HG02970 (cell line): ENCODE results near the gene NUP214.
"Not testable (repeated sequence)": the region's sequence is repeated elsewhere in the genome, so short reads cannot be mapped to it uniquely, and the experiment has no call there.

ENCODE experiments used
- ATAC-seq: cut with Tn5 transposase; IDR thresholded peaks from one replicate; pipeline ENCODE4 v1.9.1; 2021; ENCODE audit warnings: mild to moderate bottlenecking, moderate library complexity, moderate number of reproducible peaks; ENCODE audit not compliant: unreplicated experiment, low FRiP score

Gene NUP214

GRCh38 chr9:131227112-131227958 lies 101.9 kb downstream of the NUP214 start:
- no peak for ATAC-seq

- no peak for ATAC-seq
These were observed 102.6 kb downstream of the NUP214 start for GRCh38 chr9:131227959-131228460.

DNA sequence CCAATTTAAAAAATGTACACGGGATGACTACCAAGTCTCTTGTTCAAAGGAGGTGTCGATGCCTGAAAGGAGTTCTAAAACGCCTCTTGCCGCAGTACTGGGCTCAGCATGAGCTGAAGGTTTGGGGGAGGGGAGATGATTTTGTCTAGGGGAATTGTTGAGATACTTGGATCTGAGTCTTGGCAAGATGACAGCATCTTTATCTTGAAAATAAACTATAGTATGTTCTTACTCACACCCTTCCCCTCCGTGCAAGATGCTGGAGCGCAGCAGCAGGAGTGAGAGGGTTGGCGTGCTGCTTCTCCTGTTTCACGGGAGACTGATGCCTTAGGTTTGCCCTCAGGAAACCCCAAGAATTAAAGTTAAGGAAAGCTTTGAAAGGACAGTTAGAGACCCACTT lies 103.6 kb downstream of the NUP214 start:
- ATAC-seq, result no peak

DNA sequence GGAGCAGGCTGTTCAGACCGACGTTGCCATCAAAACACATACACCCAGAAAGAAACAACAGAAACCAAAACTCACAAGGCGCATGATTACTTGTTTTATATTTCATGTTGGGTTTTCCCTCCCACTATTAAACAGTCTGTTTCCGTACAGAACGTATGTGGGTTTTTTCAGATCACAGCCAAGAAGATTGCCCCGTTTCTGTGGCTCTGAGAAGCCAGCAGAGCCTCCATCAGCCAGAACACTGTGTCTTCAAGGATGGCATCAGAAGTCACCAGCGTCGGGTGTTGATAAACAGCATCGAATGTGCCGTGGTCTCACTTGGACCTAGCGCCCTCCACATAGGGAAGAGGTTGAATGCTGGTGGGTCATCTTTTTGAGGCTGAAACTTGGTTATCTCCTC lies 108.2 kb downstream of the NUP214 start:
- no peak for ATAC-seq

- no peak for ATAC-seq
These were observed 108.6 kb downstream of the NUP214 start for GRCh38 chr9:131233995-131234394.

GRCh38 chr9:131234799-131235479 lies 109.6 kb downstream of the NUP214 start:
- ATAC-seq, result no peak

- ATAC-seq, result no peak
These were observed 110.1 kb downstream of the NUP214 start for GRCh38 chr9:131235480-131235851.

DNA sequence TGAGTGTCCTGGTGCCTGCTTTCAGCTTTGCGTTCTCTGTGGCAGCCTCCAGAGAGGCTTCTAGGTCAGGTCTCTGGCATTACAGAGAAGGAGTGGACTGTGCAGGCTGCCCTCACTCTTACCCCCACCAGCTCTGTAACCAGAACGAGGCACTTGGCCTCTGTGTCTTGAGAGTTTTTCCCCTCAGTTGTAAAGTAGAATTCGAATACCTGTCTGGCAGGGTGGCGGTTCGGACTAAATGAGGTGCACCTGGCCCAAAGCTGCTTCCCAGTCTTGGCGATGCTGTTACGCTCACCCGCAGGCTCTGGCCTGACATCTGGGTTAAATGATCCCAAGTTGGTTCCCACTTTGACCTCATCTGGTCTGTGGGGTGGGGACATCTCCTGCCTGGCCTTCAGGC lies 110.8 kb downstream of the NUP214 start:
- no peak for ATAC-seq

DNA sequence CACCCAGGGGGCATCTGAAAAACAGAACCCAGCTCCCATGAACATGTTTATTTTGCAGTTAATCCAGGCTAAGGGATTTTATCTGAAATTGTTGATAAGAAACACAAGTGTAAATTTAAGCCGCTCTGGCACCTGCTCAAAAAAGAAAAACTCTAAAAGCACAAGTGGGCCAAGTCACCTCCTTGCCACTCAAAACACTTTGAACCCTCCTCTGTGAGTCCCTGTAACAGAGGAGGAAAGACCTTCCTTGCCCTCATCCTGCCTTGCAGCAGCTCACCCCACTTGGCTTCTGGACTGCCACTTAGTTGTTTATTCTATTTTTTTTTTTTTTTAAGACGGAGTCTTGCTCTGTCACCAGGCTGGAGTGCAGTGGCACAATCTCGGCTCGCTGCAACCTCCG lies 111.4 kb downstream of the NUP214 start:
- ATAC-seq, result no peak

GRCh38 chr9:131237291-131237690 lies 111.9 kb downstream of the NUP214 start:
- ATAC-seq, result no peak

GRCh38 chr9:131237931-131238401 lies 112.6 kb downstream of the NUP214 start:
- ATAC-seq, result peak; percentile 60

DNA sequence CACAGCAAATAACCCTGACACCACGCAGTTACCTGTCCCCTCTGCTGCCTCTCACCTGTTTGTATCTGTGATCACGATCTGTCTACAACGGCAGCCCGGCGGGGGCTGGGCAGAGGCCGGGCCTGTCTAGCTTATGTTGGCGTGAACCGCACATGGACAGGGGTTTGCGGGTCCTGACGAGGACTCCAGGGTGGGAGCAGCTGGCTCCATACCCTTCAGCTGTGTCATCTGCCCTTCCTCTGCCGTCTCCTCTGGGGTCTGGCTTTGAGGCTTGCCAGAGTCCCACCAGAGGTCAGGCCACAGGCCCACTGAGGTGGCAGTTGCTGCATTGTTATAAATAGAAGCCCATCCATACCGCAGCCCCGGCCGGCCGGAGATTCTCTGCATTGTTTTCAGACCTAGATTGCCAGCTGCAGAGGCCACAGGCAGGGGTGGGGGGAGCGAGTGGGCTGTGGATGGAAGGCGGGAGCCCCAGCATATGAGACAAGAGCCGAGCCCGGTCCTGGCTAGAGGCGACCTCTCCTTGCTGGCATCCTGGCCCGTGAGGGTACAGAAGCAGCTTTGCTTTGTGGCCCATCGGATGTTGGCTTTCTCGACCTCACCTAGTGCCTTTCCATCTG lies 113.1 kb downstream of the NUP214 start:
- peak; percentile 13 for ATAC-seq

- no peak for ATAC-seq
These were observed 114.0 kb downstream of the NUP214 start for GRCh38 chr9:131239161-131239975.

GRCh38 chr9:131240047-131240921 lies 114.9 kb downstream of the NUP214 start:
- ATAC-seq, result no peak

- not testable (repeated sequence) for ATAC-seq
These were observed 118.9 kb downstream of the NUP214 start for GRCh38 chr9:131244331-131244730.

- ATAC-seq, result no peak
These were observed 121.2 kb downstream of the NUP214 start for GRCh38 chr9:131246618-131247017.

GRCh38 chr9:131252120-131252519 lies 126.7 kb downstream of the NUP214 start:
- no peak for ATAC-seq

DNA sequence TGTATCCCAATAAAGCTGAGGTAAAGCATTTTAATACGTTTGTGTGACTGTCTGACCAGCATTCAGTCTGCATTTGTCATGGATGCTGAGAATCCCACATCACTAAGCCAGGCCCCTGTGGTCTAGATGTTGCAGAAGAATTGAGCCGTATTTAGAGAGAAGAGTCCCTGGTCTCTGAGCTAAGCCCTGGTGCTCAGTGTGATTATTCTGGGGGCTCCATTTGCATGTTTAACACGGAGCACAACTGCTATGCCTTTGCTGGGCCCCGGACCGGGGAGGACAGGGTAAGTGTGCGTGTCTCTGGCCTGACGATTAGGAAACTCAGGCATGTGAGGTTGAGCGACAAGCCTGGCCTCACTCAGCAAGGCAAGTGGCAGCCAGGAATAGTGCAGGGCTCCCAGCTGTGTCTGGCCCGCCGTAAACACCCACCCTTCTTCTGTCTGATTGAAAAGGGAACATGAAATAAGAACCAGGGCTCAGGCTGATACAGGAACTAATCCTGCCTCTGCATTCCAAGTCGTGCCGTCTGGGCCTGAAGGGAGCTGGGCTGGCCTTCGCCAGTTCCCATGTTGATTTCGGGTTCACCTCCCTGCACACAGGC lies 128.6 kb downstream of the NUP214 start:
- no peak for ATAC-seq

- no peak for ATAC-seq
These were observed 129.2 kb downstream of the NUP214 start for GRCh38 chr9:131254626-131255025.
